Colonic mucosa (tissue), 4 donors: Measurements from ENCODE around the gene TARP.
"Not testable (repeated sequence)": the region's sequence is repeated elsewhere in the genome, so short reads cannot be mapped to it uniquely, and the experiment has no call there.

ENCODE experiments used
- DNase-seq: peaks from one replicate; pipeline ENCODE4 v3.0.0-alpha.2; 2020
- H3K27ac ChIP-seq: fragments of 200-600 bp; one replicate; pipeline ENCODE4 v1.8.0; 2021
- H3K27me3 ChIP-seq: fragments of 200-600 bp; one replicate; pipeline ENCODE4 v1.8.0; 2021
- H3K36me3 ChIP-seq: fragments of 200-600 bp; one replicate; pipeline ENCODE4 v1.8.0; 2021
- H3K4me1 ChIP-seq: fragments of 200-600 bp; one replicate; pipeline ENCODE4 v1.8.0; 2021; ENCODE audit warnings: mild to moderate bottlenecking
- H3K4me3 ChIP-seq: fragments of 200-600 bp; one replicate; pipeline ENCODE4 v1.8.0; 2021
- H3K9ac ChIP-seq, 2 donors: one replicate each; pipeline ENCODE4 v1.7.0; 2013; ENCODE audit warnings: control low read depth in 2 of 2, low read depth in 2 of 2, low read length in 2 of 2
- H3K9me3 ChIP-seq: fragments of 200-600 bp; one replicate; pipeline ENCODE4 v1.8.0; 2021
- intact Hi-C: fragments of 100-400 bp; cut with DNase I; formaldehyde crosslinking; loops from one replicate; pipeline ENCODE4 v1.14.1; 2022
- TF ChIP-seq, protein P1 (sequence below): fragments of 200-600 bp; IDR thresholded peaks from one replicate; pipeline ENCODE4 v1.8.0; 2022; ENCODE audit warnings: antibody characterized with exemption, mild to moderate bottlenecking
- donor health status: healthy.
- donor health status: DM: no; HTN: no; CAD: no.
- donor health status: DM: no; HTN: no; CAD: no.

The TARP gene

DNA sequence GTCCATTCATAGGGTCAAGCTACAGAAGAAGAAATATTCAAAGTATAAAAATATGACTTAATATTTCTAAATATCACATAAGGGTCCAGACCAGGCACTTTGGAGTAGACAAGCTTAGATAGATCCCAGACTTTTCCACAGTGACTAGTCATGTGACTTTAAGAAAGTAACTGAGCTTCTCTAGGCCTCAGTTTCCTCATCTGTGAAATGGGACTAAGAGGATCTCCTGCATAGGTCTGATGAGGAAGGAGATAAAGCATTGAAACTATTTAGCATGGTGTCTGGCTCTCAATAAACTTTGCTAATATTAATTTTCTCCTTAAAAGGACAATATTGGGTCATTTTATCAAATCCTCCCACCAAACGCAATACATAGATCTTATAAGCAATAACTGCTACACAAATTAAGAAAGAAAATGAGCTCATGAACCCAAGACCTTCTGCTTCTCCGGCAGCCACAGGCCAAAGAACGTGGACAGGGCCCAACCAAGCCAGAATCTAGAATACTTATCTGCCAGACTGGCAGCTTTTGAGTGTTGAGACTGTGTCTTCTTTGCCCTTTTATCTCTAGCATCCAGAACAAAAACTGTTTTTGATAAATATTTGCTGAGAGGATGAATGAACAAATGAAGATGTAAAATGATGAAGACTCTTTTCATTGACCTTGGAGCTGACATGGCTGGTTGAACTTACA lies 1.6 kb upstream of the TARP start:
- Histone ChIP-seq H3K36me3 (no peaks in the 10 kb centered on the region), H3K9ac (no peak overlapping the region), H3K4me3 (no peak overlapping the region), H3K9me3 (no peaks in the 10 kb centered on the region), H3K27ac (no peak overlapping the region), H3K4me1 (no peaks in the 10 kb centered on the region), H3K27me3 (no peaks in the 10 kb centered on the region)
- no peak for DNase-seq
- TF ChIP-seq, protein P1, sequence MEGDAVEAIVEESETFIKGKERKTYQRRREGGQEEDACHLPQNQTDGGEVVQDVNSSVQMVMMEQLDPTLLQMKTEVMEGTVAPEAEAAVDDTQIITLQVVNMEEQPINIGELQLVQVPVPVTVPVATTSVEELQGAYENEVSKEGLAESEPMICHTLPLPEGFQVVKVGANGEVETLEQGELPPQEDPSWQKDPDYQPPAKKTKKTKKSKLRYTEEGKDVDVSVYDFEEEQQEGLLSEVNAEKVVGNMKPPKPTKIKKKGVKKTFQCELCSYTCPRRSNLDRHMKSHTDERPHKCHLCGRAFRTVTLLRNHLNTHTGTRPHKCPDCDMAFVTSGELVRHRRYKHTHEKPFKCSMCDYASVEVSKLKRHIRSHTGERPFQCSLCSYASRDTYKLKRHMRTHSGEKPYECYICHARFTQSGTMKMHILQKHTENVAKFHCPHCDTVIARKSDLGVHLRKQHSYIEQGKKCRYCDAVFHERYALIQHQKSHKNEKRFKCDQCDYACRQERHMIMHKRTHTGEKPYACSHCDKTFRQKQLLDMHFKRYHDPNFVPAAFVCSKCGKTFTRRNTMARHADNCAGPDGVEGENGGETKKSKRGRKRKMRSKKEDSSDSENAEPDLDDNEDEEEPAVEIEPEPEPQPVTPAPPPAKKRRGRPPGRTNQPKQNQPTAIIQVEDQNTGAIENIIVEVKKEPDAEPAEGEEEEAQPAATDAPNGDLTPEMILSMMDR: no peak
- intact Hi-C loops: no loop called here

DNA sequence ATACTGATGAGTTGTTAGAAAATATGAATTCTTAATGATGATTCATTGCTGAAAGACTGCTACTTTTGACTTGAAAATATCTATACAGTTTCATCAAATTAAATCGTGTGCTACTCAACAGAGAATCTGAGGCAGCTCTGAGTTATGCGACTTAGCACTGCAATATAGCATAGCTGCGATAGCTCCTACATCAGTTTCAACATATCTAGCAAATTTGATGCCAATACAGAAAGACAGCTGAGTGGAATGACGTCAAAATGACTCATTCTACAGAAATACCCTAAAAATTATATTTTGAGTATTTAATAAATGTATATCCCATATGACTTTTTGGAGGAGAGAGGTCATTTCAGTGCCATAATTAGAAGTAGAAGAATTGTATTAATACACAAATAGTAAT lies 1.1 kb upstream of the TARP start:
- H3K27ac ChIP-seq: no peak overlapping the region
- no peaks in the 10 kb centered on the region for H3K9me3 ChIP-seq
- TF ChIP-seq, protein P1: no peak
- H3K27me3 ChIP-seq: no peaks in the 10 kb centered on the region
- intact Hi-C loops: no loop called here
- no peak for DNase-seq
- no peaks in the 10 kb centered on the region for H3K36me3 ChIP-seq
- no peak overlapping the region for H3K9ac ChIP-seq
- H3K4me1 ChIP-seq: no peaks in the 10 kb centered on the region
- no peak overlapping the region for H3K4me3 ChIP-seq

DNA sequence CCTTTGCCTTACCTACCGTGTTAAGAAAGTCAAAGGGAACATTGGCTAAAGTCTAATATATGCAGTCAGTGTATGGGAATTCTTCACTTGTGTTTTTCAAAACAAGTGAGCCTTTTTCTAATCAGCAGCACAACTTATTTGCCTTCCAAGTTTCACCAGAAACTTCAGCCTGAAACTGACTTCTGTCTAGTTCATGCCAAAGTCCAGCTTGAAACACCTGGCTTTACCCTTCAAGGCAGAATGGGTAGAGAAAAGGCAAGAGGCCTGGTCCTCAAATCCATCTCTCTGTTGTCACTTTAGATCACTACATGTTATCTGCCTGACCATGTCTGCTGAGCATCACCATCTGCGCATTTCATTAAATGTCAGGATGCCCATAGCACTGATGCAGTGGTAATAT lies 3.0 kb downstream of the TARP start:
- H3K4me3 ChIP-seq, H3K27me3 ChIP-seq, H3K27ac ChIP-seq, H3K9me3 ChIP-seq, intact Hi-C loops, DNase-seq, H3K36me3 ChIP-seq, H3K9ac ChIP-seq, H3K4me1 ChIP-seq: not testable (repeated sequence)

DNA sequence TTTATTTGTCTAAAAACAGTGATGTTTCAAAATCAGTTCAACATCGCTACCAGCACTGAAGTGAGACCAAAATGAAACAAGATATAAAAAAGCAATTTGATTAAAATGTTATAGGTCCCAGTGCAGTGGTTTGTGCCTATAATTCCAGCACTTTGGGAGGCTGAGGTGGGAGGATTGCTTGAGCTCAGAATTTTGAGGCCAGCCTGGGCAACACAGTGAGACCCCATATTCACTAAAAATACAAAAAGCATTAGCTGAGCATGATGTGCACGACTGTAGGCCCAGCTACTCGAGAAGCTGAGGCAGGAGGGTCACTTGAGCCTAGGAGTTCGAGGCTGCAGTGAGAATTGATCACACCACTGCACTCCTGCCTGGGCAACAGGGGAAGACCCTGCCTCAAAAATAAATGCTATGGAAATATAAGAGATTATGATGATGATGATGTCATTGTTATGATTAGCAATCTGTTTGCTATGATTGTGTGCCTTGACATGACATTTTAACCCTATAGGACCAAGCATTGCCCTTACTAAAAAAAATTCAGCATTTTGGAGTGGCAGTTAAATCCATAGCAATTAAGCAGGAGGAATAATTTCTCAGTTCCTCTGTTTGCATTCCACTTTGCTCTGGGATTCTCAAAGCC lies 3.6 kb downstream of the TARP start:
- H3K9me3 ChIP-seq, H3K36me3 ChIP-seq, H3K4me3 ChIP-seq, H3K4me1 ChIP-seq, DNase-seq, H3K9ac ChIP-seq, H3K27ac ChIP-seq, H3K27me3 ChIP-seq, intact Hi-C loops: not testable (repeated sequence)

DNA sequence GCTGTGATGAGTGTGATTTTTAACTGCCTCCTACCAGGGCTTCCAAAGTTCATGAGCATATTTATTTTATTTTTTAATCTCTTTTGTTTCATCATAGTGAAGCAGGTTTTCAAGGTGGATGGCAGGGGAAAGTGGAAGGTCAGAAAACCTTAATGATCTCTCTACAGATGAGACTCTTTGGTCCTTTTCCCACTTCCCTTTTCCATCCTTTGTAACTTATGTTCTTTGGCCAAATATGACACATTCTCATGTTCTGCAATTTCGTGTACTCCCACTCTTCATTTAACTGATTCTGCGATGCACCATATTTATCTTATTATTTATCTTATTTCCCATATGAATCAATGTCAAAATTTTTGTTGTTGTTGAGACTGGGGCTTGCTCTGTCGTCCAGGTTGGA lies 7.5 kb downstream of the TARP start:
- H3K4me3 ChIP-seq, H3K27me3 ChIP-seq, H3K4me1 ChIP-seq, DNase-seq, intact Hi-C loops, H3K9me3 ChIP-seq, H3K27ac ChIP-seq, H3K9ac ChIP-seq, H3K36me3 ChIP-seq: not testable (repeated sequence)

DNA sequence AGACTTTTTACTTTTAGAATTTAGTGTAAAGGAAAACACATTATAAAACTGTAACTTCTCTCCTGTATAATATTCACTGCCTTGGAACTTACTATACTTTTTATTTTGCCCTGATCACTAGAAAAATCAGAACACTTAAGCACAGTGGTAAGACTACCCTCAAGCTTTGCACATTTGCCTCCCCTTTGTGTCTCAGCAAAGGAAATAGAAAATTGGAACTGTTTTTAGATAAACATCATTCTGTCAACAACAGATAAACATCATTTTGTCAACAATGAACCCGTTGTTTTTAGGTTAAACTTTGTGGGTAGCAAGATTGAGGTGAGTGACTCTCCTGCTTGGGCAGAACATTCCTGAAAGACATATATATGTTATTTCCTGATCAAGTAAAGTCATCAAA lies 8.8 kb downstream of the TARP start:
- H3K4me3 ChIP-seq, intact Hi-C loops, H3K9ac ChIP-seq, H3K4me1 ChIP-seq, H3K27ac ChIP-seq, H3K27me3 ChIP-seq, DNase-seq, H3K9me3 ChIP-seq, H3K36me3 ChIP-seq: not testable (repeated sequence)

DNA sequence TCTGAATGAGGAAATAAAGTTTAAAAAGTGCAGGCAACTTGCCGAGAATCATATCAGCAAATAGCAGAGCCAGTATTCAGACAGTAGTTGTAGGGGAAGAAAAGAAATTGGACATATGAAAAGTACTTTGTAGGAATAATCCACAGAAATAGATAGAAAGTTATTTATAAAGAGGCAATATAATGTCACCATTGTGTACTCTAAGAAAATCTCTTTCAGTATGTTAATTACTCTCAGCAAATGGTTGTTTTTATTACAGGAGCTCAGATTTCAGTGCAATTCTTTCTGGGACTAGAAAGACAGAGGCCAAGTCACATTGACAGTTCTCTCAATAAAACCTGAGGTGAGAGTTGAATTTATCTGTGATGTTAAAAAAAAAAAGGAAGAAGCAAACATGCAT lies 10.2 kb downstream of the TARP start:
- H3K36me3 ChIP-seq, DNase-seq, H3K4me3 ChIP-seq, H3K27ac ChIP-seq, intact Hi-C loops, H3K9me3 ChIP-seq, H3K4me1 ChIP-seq, H3K9ac ChIP-seq, H3K27me3 ChIP-seq: not testable (repeated sequence)

DNA sequence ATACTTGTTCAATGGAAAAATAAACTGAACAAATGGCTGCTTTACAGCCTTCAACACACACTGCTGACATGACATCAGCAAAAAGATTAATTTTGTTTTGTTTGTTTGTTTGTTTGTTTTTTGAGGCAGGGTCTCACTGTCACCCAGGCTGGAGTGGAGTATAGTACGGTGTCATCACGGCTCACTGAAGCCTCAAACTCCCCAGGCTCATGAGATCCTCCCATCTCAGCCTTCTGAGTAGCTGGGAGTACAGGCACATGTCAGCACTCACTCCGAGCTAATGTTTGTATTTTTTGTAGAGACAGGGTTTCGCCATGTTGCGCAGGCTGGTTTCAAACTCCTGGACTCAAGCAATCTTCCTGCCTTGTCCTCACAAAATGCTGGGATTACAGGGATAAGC lies 10.9 kb downstream of the TARP start:
- Histone ChIP-seq H3K27me3 (no peaks in the 10 kb centered on the region), H3K4me3 (no peak overlapping the region), H3K9me3 (no peaks in the 10 kb centered on the region), H3K27ac (no peak overlapping the region), H3K9ac (no peak overlapping the region), H3K36me3 (no peaks in the 10 kb centered on the region), H3K4me1 (no peaks in the 10 kb centered on the region)
- TF ChIP-seq, protein P1: no peak
- intact Hi-C loops: no loop called here
- no peak for DNase-seq

DNA sequence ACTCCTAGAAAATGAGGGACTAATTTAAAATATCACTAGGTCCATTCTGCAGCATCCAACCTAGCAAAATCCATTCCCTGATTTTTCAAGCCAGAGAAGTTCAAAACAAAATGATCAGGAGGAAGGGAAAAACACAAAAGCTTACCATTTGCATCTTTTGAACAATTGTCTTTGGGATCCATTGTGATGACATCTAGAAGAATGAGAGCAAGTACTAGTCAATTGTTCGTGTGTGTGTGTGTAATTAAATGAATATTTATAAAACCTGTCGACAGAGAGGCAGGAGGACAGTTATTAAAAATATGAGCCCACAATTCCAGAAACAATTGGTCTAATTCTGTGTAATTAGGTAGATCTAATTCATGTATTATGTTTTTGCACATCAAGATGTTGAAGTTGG lies 11.4 kb downstream of the TARP start:
- intact Hi-C loops, DNase-seq, H3K9me3 ChIP-seq, H3K27ac ChIP-seq, H3K36me3 ChIP-seq, H3K9ac ChIP-seq, H3K27me3 ChIP-seq, H3K4me1 ChIP-seq, H3K4me3 ChIP-seq: not testable (repeated sequence)

DNA sequence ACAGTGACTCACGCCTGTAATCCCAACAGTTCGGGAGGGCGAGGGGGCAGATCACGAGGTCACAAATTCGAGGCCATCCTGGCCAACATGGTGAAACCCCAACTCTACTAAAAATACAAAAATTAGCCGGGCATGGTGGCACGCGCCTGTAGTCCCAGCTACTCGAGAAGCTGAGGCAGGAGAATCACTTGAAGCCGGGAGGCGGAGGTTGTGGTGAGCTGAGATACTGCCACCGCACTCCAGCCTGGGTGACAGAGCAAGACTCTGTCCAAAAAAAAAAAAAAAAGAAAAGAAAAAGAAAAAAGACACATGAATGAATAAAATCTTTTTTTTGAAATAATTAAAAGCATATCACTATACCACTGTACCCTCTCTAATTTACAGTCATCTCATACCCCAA lies 11.8 kb downstream of the TARP start:
- intact Hi-C loops, H3K27me3 ChIP-seq, H3K36me3 ChIP-seq, H3K9me3 ChIP-seq, H3K27ac ChIP-seq, H3K4me3 ChIP-seq, H3K4me1 ChIP-seq, H3K9ac ChIP-seq, DNase-seq: not testable (repeated sequence)

DNA sequence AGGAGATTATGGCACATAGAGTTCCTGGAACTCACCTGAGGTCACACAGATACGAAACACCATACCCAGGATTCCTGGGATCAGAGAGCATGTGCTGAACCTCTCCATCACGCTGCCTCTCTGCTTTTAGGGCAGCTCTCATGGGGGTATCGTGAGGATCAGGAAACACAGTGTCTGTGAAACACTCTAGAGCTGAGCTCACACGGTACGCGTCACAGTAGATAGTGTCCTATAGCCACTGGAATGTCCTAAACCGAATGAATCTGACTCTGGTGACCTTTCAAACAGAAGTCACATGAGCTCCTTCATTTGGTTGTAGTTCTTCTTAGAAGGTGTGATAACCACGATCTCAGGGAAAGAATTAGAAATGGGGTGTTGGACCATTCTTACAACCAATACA lies 14.3 kb downstream of the TARP start:
- not testable (repeated sequence) for DNase-seq, H3K9ac ChIP-seq

More for the DNA sequence above, 14.3 kb downstream of the TARP start:
- H3K27ac ChIP-seq, H3K9me3 ChIP-seq, H3K36me3 ChIP-seq, H3K27me3 ChIP-seq, H3K4me3 ChIP-seq, intact Hi-C loops, H3K4me1 ChIP-seq: not testable (repeated sequence)
